C4-2B (cell line): ENCODE results near the gene PAQR6.

Source experiments
- H3K27ac ChIP-seq: fragments of 450-650 bp; 2 replicates; pipeline ENCODE4 v1.5.1; 2017
- CTCF ChIP-seq: fragments of 450-650 bp; conservative IDR thresholded peaks from 2 replicates; pipeline ENCODE4 v1.5.1; 2017; ENCODE audit warnings: mild to moderate bottlenecking
- ZFX ChIP-seq: fragments of 450-650 bp; IDR thresholded peaks from 2 replicates; pipeline ENCODE4 v1.6.1; 2017

Gene PAQR6

GRCh38 chr1:156195853-156196252 lies 52.0 kb downstream of the PAQR6 start:
- no peak for TF ChIP-seq CTCF
- no peak overlapping the region for H3K27ac ChIP-seq

- peak overlapping the region; percentile 70 for H3K27ac ChIP-seq
- no peak for TF ChIP-seq CTCF
- TF ChIP-seq ZFX: no peak
These were observed 53.6 kb downstream of the PAQR6 start for GRCh38 chr1:156194300-156194652.

GRCh38 chr1:156193488-156194299 lies 54.2 kb downstream of the PAQR6 start, which contains the start of gene SLC25A44:
Gene SLC25A44 (plus strand): TSS chr1:156194104. CDS start chr1:156199848, 5,744 bp downstream.
- peak within 1 kb of the TSS; percentile 70 for H3K27ac ChIP-seq
- no peak for TF ChIP-seq ZFX
- TF ChIP-seq CTCF: no peak; the same call in 1 of the 2 replicates
